Adipose tissue (tissue), 3 donors: Measurements from ENCODE around the gene NFAT5. TPM values are rescaled to one million over a fixed set of nuclear protein-coding genes. Genes with fewer than 3 reads are reported as not detected.
"Not testable (repeated sequence)": the region's sequence is repeated elsewhere in the genome, so short reads cannot be mapped to it uniquely, and the experiment has no call there.

ENCODE experiments used
- H3K27ac ChIP-seq: one replicate; pipeline ENCODE4 v1.5.1; 2013; ENCODE audit warnings: low read depth, low read length
- WGBS, 3 donors: extraction: QIAGEN DNeasy Blood & Tissue Kit; methylation state at CpG; one replicate each; pipeline ENCODE4 v1.1.7; 2013; 5-methylcytosine and 5-hydroxymethylcytosine counted together
- polyA plus RNA-seq, 3 donors: library from polyadenylated mRNA; stranded (reverse); fragments of 200-250 nt; gene quantifications; one replicate each; pipeline ENCODE4 v1.2.3, GENCODE V29; 2013
- donor health status: healthy with polysubstance abuse.
- donor health status: Bipolar disorder and iron deficiency.
- donor health status: healthy.

The NFAT5 gene
- polyA plus RNA-seq, 3 donors = 1.8 to 5.8 (median 4.9) TPM

GRCh38 chr16:69546663-69547062, 19.1 kb upstream of the NFAT5 start:
- WGBS, 3 donors = 89 to 95% (median 92%) methylated on average over 6 of the region's 6 CpGs
- H3K27ac ChIP-seq = not testable (repeated sequence)

GRCh38 chr16:69553332-69553731, 12.4 kb upstream of the NFAT5 start:
- H3K27ac ChIP-seq = no peak overlapping the region
- WGBS, 3 donors = 78 to 82% (median 82%) methylated on average over 4 of the region's 4 CpGs

DNA sequence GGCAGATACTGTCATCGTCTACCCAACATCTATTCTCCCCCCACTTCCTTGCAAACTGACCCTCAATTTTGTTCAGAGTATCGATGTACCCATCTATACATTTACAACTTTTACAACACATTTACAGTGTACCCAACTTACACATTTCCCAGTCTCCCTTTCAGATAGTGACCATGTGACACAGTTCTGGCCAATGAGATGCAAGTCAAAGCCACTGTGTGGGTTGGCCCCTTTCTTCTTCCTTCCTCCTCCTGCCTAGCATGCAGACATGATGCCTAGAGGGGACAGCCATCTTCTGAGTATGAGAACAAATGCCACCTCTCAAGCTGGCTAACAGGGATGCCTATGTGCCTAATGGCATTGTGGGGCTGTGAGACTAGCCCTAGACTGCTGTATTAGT, 11.3 kb upstream of the NFAT5 start:
- no peak overlapping the region for H3K27ac ChIP-seq
- WGBS, 3 donors = 95 to 98% (median 96%) methylated on average over 2 of the region's 2 CpGs

- H3K27ac ChIP-seq = no peak overlapping the region
- 12 to 67% (median 22%) methylated on average over 1 of the region's 1 CpG for WGBS, 3 donors
Observed at GRCh38 chr16:69555437-69555836, 10.3 kb upstream of the NFAT5 start.

GRCh38 chr16:69555867-69556266, 9.9 kb upstream of the NFAT5 start:
- WGBS, 3 donors = 93 to 98% (median 95%) methylated on average over 2 of the region's 2 CpGs
- no peak overlapping the region for H3K27ac ChIP-seq

GRCh38 chr16:69559164-69559563, 6.6 kb upstream of the NFAT5 start:
- WGBS, 3 donors = 81 to 93% (median 93%) methylated on average over 2 of the region's 2 CpGs
- H3K27ac ChIP-seq = no peak overlapping the region

DNA sequence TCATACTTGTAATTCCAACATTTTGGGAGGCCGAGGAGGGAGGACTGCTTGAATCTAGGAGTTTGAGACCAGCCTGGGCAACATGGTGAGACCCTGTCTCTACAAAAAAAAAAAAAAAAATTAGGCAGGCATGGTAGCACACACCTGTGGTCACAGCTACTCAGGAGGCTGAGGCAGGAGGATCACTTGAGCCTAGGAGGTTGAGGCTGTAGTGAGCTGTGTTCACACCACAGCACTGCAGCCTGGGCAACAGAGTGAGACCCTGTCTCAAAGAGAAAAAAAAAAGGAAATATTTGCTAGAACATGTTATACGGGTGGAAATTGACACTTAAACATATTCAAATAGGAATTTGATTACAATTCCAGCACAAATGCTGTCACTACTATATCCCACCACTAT, 4.4 kb upstream of the NFAT5 start:
- WGBS, 3 donors = 94 to 97% (median 96%) methylated on average over 2 of the region's 2 CpGs
- H3K27ac ChIP-seq = not testable (repeated sequence)

GRCh38 chr16:69561901-69562300, 3.9 kb upstream of the NFAT5 start:
- no peak overlapping the region for H3K27ac ChIP-seq

DNA sequence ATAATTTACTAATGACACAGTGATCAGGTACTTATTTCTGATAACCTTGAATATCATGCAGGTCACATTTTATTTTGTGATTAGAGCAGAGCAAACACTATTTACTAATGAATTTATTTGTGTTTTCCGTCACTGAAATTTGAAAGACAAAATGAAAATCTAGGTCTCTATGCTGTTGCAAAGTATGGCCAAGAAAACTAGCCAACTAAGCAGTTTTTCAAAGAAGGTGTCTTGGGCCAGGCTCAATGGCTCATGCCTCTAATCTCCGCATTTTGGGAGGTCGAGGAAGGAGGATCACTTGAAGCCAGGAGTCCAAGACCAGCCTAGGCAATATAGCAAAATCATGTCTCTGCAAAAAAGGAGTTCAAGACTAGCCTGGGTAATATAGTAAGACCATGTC, 3.0 kb upstream of the NFAT5 start:
- 92 to 94% (median 94%) methylated on average over 3 of the region's 3 CpGs for WGBS, 3 donors
- no peak overlapping the region for H3K27ac ChIP-seq

- 58 to 75% (median 64%) methylated on average over 13 of the region's 13 CpGs for WGBS, 3 donors
- H3K27ac ChIP-seq = no peak overlapping the region
Observed at GRCh38 chr16:69563605-69564580, 1.9 kb upstream of the NFAT5 start.

- no peak overlapping the region for H3K27ac ChIP-seq
- WGBS, 3 donors = 3 to 4% (median 3%) methylated on average over 26 to 31 of the region's 31 CpGs
Observed at GRCh38 chr16:69564845-69565670, 708 bp upstream of the NFAT5 start.

- 0% methylated on average over 51 to 75 of the region's 75 CpGs for WGBS, 3 donors
- peak overlapping the region; percentile 82 for H3K27ac ChIP-seq
Observed at GRCh38 chr16:69566240-69566980, 644 bp downstream of the NFAT5 start.

DNA sequence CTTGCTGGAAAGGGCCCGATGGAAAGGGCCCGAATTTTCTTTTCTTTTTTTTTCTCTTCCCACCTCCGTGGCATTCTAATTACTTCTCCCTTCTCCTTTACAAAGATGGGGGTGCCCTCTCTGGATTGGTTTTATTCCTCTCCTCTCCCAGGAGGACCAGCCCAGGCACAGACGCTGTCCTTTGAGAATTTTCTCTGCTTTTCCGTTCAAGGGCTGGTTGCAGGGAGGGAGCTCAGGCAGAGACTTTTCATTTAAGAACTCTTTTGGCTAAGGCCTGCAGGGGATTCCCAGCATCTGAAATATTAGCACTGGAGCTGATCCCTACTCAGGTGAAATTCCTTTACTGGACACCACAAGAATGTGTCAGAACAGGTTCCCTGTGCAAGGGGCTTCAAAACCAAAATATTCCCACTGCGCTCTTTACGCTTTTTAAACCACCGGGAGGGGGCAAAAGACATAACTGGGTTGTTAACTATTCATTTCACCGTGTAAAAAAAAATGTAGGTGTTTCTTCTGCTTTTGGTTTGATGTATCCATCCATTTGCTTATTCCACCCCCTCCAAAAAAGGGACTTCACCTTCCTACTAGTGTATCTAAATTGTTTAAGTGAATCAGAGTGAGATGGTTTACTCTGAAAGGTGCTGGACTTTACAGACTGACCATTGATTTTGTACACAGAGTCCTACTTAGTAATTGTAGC, 1.4 kb downstream of the NFAT5 start:
- WGBS, 3 donors = 0% methylated on average over 9 of the region's 9 CpGs
- no peak overlapping the region for H3K27ac ChIP-seq

GRCh38 chr16:69568676-69569075, 2.9 kb downstream of the NFAT5 start:
- H3K27ac ChIP-seq = no peak overlapping the region
- 50 to 70% (median 68%) methylated on average over 2 of the region's 2 CpGs for WGBS, 3 donors

DNA sequence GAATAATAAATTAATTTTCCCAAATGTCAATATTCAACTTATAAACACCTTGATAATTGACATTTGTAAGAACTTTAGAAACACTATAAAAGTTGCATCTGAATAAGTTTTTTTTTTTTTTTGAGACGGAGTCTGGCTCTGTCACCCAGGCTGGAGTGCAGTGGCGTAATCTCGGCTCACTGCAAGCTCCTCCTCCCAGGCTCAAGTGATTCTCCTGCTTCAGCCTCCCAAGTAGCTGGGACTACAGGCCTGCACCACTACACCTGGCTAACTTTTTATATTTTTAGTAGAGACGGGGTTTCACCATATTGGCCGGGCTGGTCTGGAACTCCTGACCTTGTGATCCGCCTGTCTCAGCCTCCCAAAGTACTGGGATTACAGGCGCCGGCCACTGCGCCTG, 13.0 kb downstream of the NFAT5 start:
- H3K27ac ChIP-seq = not testable (repeated sequence)

DNA sequence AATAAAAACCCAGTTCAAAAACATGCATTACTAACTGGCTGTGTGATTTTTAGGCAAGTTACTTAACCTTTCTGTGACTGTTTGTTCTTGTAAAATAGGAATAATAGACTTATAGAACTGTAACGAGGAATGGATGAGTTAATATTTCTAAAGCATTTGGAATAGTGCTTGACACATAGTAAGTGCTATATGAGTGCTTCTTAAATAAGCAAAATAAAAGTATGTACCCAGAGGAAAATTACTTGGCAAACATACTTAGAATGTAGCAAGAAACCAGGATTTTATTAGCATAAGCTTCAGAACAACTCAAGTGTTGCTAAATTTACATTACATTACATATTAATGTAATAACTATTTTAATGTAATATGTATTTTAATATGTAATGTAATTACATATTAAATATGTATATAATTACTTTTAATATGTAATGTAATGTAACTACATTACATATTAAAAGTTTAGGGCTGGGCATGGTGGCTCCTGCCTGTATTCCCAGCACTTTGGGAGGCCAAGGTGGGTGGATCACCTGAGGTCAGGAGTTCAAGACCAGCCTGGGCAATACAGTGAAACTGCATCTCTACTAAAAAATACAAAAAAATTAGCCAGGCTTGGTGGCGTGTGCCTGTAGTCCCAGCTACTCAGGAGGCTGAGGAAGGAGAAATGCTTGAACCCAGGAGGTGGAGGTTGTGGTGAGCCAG, 14.2 kb downstream of the NFAT5 start:
- 89 to 94% (median 91%) methylated on average over 2 of the region's 2 CpGs for WGBS, 3 donors
- H3K27ac ChIP-seq = no peak overlapping the region

More for the DNA sequence above, 13.0 kb downstream of the NFAT5 start:
- 87 to 91% (median 91%) methylated on average over 9 of the region's 9 CpGs for WGBS, 3 donors

GRCh38 chr16:69581297-69581696, 15.5 kb downstream of the NFAT5 start:
- no peak overlapping the region for H3K27ac ChIP-seq

GRCh38 chr16:69584493-69584892, 18.7 kb downstream of the NFAT5 start:
- 94 to 96% (median 95%) methylated on average over 5 of the region's 5 CpGs for WGBS, 3 donors
- H3K27ac ChIP-seq = not testable (repeated sequence)
